SK-N-SH treated with all-trans-retinoic acid at 6 μM for 48 hours (cell line): ENCODE results near the gene ANKRD65.
A peak's percentile ranks its signal among the peaks of the same experiment; 100 is the strongest.

Experiments
- ATAC-seq: fragments of 200-7000 bp; cut with Tn5 transposase; 3 replicates; pipeline ENCODE4 v1.9.1; 2020; ENCODE audit warnings: mild to moderate bottlenecking, moderate library complexity
- ARNTL ChIP-seq: fragments of 450-650 bp; formaldehyde crosslinking; IDR thresholded peaks from 2 replicates; pipeline ENCODE4 v1.5.0; 2020; ENCODE audit warnings: low read depth, mild to moderate bottlenecking, moderate library complexity, borderline replicate concordance
- BACH2 ChIP-seq: fragments of 250-450 bp; sonication (Bioruptor Pico); IDR thresholded peaks from 2 replicates; pipeline ENCODE4 v1.9.0; 2021; ENCODE audit warnings: mild to moderate bottlenecking, borderline replicate concordance
- CREB5 ChIP-seq: fragments of 250-450 bp; sonication (Bioruptor Pico); IDR thresholded peaks from 2 replicates; pipeline ENCODE4 v1.5.1; 2020; ENCODE audit warnings: low read depth, mild to moderate bottlenecking, moderate library complexity
- CSRNP3 ChIP-seq: fragments of 250-450 bp; sonication (Bioruptor Pico); IDR thresholded peaks from 2 replicates; pipeline ENCODE4 v1.5.1; 2021; ENCODE audit warnings: mild to moderate bottlenecking, moderate library complexity
- ESRRG ChIP-seq: fragments of 250-450 bp; sonication (Bioruptor Pico); IDR thresholded peaks from 2 replicates; pipeline ENCODE4 v1.6.1; 2021; ENCODE audit warnings: mild to moderate bottlenecking
- GLIS3 ChIP-seq: fragments of 250-450 bp; sonication (Bioruptor Pico); IDR thresholded peaks from 2 replicates; pipeline ENCODE4 v1.5.0; 2020; ENCODE audit warnings: mild to moderate bottlenecking, moderate library complexity
- ISL1 ChIP-seq: fragments of 250-450 bp; sonication (Bioruptor Pico); IDR thresholded peaks from 2 replicates; pipeline ENCODE4 v2.1.2; 2022; ENCODE audit warnings: mild to moderate bottlenecking, moderate library complexity
- OSR1 ChIP-seq: fragments of 250-450 bp; sonication (Bioruptor Pico); IDR thresholded peaks from 2 replicates; pipeline ENCODE4 v1.8.0; 2022; ENCODE audit warnings: moderate library complexity, mild to moderate bottlenecking, inconsistent platforms
- PATZ1 ChIP-seq: fragments of 250-450 bp; sonication (Bioruptor Pico); IDR thresholded peaks from 2 replicates; pipeline ENCODE4 v1.8.0; 2020; ENCODE audit warnings: mild to moderate bottlenecking, moderate library complexity, borderline replicate concordance
- POU6F1 ChIP-seq: fragments of 250-450 bp; sonication (Bioruptor Pico); IDR thresholded peaks from 2 replicates; pipeline ENCODE4 v1.8.0; 2021; ENCODE audit warnings: low read depth, mild to moderate bottlenecking, moderate library complexity, borderline replicate concordance
- PPARA ChIP-seq: fragments of 250-450 bp; sonication (Bioruptor Pico); IDR thresholded peaks from 2 replicates; pipeline ENCODE4 v1.5.0; 2020; ENCODE audit warnings: mild to moderate bottlenecking, borderline replicate concordance
- RARB ChIP-seq: fragments of 250-450 bp; sonication (Bioruptor Pico); IDR thresholded peaks from 2 replicates; pipeline ENCODE4 v1.8.0; 2021; ENCODE audit warnings: mild to moderate bottlenecking, moderate library complexity
- TCF4 ChIP-seq: fragments of 250-450 bp; sonication (Bioruptor Pico); IDR thresholded peaks from 2 replicates; pipeline ENCODE4 v1.8.0; 2021; ENCODE audit warnings: mild to moderate bottlenecking, moderate library complexity, borderline replicate concordance
- TOX ChIP-seq: fragments of 250-450 bp; sonication (Bioruptor Pico); IDR thresholded peaks from 2 replicates; pipeline ENCODE4 v1.8.0; 2021; ENCODE audit warnings: mild to moderate bottlenecking, moderate library complexity, borderline replicate concordance
- ZC3H10 ChIP-seq: fragments of 250-450 bp; sonication (Bioruptor Pico); IDR thresholded peaks from 2 replicates; pipeline ENCODE4 v1.5.1; 2021; ENCODE audit warnings: mild to moderate bottlenecking, moderate library complexity
- ZFP30 ChIP-seq: fragments of 450-650 bp; formaldehyde crosslinking; IDR thresholded peaks from 2 replicates; pipeline ENCODE4 v1.5.0; 2022; ENCODE audit warnings: mild to moderate bottlenecking, moderate library complexity
- ZNF565 ChIP-seq: fragments of 450-650 bp; formaldehyde crosslinking; conservative IDR thresholded peaks from 2 replicates; pipeline ENCODE4 v1.5.0; 2020; ENCODE audit warnings: low read depth, mild to moderate bottlenecking, moderate library complexity
- ZNF70 ChIP-seq: fragments of 450-650 bp; formaldehyde crosslinking; IDR thresholded peaks from 2 replicates; pipeline ENCODE4 v1.5.0; 2020; ENCODE audit warnings: mild to moderate bottlenecking, moderate library complexity
- ZNF8 ChIP-seq: fragments of 450-650 bp; formaldehyde crosslinking; IDR thresholded peaks from 2 replicates; pipeline ENCODE4 v1.5.0; 2020; ENCODE audit warnings: mild to moderate bottlenecking, moderate library complexity
- TF ChIP-seq, protein P1 (sequence below): fragments of 250-450 bp; sonication (Bioruptor Pico); IDR thresholded peaks from 2 replicates; pipeline ENCODE4 v1.5.0; 2020; ENCODE audit warnings: mild to moderate bottlenecking, moderate library complexity

The ANKRD65 gene

GRCh38 chr1:1462318-1462966 is 41.4 kb upstream of the ANKRD65 start (continued):
- TF ChIP-seq ESRRG (CRISPR knock-in tag) (no peak), ZNF8 (CRISPR knock-in tag) (no peak), CSRNP3 (CRISPR knock-in tag) (no peak)

DNA sequence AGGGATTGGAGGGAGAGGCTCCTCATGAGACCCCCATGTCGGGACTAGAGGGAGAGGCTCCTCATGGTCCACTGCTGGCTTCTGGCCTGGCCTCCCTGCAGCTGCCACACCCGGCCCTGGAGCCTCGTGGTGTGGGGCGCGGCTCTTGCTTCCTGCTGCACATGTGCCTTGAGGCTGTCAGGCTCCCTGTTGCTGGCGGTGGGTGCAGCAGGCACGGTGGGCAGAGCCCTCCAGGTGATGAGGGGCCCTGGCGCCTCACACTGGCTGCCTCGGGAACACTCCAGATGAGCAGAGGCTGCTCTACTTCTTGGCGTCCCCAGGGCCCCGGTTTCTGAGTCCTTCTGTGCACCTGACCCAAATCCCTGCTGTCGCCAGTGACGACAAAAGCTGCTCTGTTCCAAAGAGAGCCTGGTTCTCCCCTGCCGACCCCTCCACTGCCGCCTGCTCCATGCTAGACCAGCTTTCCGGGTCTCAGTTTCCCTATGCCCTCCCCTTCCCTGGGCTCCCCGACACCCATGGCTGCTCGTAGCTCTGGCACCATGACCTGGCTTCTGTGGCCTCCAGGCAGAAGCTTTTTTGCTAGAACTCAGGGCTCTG is 40.7 kb upstream of the ANKRD65 start:
- no peak for TF ChIP-seq POU6F1 (CRISPR knock-in tag)
- no peak for TF ChIP-seq TOX
- no peak for TF ChIP-seq ZFP30 (CRISPR knock-in tag)
- no peak for TF ChIP-seq GLIS3 (CRISPR knock-in tag)
- TF ChIP-seq TCF4 (CRISPR knock-in tag): no peak
- TF ChIP-seq ZNF8 (CRISPR knock-in tag): no peak
- no peak for TF ChIP-seq ARNTL (CRISPR knock-in tag)
- TF ChIP-seq ZNF70: no peak
- TF ChIP-seq ZNF565: no peak
- TF ChIP-seq ZC3H10 (CRISPR knock-in tag): no peak
- no peak for TF ChIP-seq RARB
- TF ChIP-seq, protein P1, sequence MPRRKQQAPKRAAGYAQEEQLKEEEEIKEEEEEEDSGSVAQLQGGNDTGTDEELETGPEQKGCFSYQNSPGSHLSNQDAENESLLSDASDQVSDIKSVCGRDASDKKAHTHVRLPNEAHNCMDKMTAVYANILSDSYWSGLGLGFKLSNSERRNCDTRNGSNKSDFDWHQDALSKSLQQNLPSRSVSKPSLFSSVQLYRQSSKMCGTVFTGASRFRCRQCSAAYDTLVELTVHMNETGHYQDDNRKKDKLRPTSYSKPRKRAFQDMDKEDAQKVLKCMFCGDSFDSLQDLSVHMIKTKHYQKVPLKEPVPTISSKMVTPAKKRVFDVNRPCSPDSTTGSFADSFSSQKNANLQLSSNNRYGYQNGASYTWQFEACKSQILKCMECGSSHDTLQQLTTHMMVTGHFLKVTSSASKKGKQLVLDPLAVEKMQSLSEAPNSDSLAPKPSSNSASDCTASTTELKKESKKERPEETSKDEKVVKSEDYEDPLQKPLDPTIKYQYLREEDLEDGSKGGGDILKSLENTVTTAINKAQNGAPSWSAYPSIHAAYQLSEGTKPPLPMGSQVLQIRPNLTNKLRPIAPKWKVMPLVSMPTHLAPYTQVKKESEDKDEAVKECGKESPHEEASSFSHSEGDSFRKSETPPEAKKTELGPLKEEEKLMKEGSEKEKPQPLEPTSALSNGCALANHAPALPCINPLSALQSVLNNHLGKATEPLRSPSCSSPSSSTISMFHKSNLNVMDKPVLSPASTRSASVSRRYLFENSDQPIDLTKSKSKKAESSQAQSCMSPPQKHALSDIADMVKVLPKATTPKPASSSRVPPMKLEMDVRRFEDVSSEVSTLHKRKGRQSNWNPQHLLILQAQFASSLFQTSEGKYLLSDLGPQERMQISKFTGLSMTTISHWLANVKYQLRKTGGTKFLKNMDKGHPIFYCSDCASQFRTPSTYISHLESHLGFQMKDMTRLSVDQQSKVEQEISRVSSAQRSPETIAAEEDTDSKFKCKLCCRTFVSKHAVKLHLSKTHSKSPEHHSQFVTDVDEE: no peak
- no peak for TF ChIP-seq CREB5 (CRISPR knock-in tag)
- no peak for TF ChIP-seq PATZ1
- no peak for TF ChIP-seq BACH2 (CRISPR knock-in tag)
- no peak for TF ChIP-seq PPARA (CRISPR knock-in tag)
- TF ChIP-seq ISL1: no peak
- peak; percentile 18; the same call in 2 of the 3 replicates for ATAC-seq

DNA sequence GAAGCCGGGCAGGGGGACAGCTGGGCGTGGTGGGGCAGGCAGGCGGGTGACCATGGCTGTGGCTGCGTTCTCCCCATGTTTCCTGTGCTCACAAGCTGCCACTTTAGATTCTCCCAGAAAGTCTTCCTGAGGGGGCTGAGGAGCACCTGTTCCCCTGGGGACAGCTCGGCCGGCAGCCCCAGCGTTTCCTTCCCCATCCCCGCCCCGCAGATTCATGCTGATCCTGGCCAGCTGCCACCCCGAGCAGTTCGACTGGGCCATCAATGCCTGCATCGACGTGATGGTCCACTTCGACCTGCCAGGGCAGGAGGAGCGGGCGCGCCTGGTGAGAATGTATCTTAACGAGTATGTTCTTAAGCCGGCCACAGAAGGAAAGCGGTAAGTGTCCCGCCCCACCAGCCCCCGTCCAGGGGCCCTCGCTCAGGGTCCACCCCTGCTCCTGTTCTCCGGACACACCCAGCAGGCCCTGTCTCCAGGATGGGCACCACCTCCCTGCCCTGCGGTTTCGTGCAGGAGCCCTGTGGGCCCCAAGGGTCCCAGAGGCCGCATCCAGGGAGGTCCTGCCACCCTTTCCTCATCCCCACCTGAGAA is 39.6 kb upstream of the ANKRD65 start:
- ATAC-seq: no peak
- no peak for TF ChIP-seq BACH2 (CRISPR knock-in tag)
- no peak for TF ChIP-seq PATZ1
- no peak for TF ChIP-seq TCF4 (CRISPR knock-in tag)
- TF ChIP-seq OSR1: no peak
- TF ChIP-seq POU6F1 (CRISPR knock-in tag): no peak
- TF ChIP-seq ISL1: no peak
- no peak for TF ChIP-seq ZNF70
- no peak for TF ChIP-seq ZC3H10 (CRISPR knock-in tag)
- TF ChIP-seq TOX: no peak
- no peak for TF ChIP-seq GLIS3 (CRISPR knock-in tag)
- no peak for TF ChIP-seq ARNTL (CRISPR knock-in tag)
- TF ChIP-seq RARB: no peak
- no peak for TF ChIP-seq CREB5 (CRISPR knock-in tag)
